ENCODE measurements around the gene GOLPH3. TPM values are rescaled to one million over a fixed set of nuclear protein-coding genes. Genes with fewer than 3 reads are reported as not detected.

Gene GOLPH3
- total RNA-seq (2022; extraction: Qiagen RNA extraction), result 49.1 to 65.2 TPM (median 56.2 TPM) in 5 replicates

GRCh38 chr5:32174011-32174870, at the start of gene GOLPH3:
TSS of gene GOLPH3 (minus strand) at chr5:32174319. CDS start at chr5:32174034, 285 bp downstream.

Other genes starting within 250 kb of the GOLPH3 start
- 13.8 to 17.9 TPM (median 16.3 TPM) in 5 replicates for gene MTMR12, start 138.6 kb upstream of the GOLPH3 start, total RNA-seq (2022; extraction: Qiagen RNA extraction)